ENCODE measurements around the gene CLEC2D.
A peak's percentile ranks its signal among the peaks of the same experiment; 100 is the strongest.
"Not testable (repeated sequence)": the region's sequence is repeated elsewhere in the genome, so short reads cannot be mapped to it uniquely, and the experiment has no call there.

The CLEC2D gene

GRCh38 chr12:9669534-9669933 is at the start of gene CLEC2D:
TSS of gene CLEC2D (plus strand) at chr12:9669713. CDS start at chr12:9669735, 22 bp downstream.
- no peak for DNase-seq

- DNase-seq = no peak
Observed at GRCh38 chr12:9625019-9625418, 44.5 kb upstream of the CLEC2D start.

GRCh38 chr12:9626291-9626690 is 43.2 kb upstream of the CLEC2D start:
- DNase-seq = no peak

- no peak for DNase-seq
Observed at GRCh38 chr12:9626821-9627220, 42.7 kb upstream of the CLEC2D start.

GRCh38 chr12:9632766-9633165 is 36.7 kb upstream of the CLEC2D start:
- no peak for DNase-seq

- peak in 1 of 14 donors; percentile 22 for DNase-seq
Observed at GRCh38 chr12:9634177-9634803, 35.2 kb upstream of the CLEC2D start.

- DNase-seq = no peak
Observed at GRCh38 chr12:9634969-9635754, 34.4 kb upstream of the CLEC2D start.

- DNase-seq = no peak
Observed at GRCh38 chr12:9636150-9636850, 33.2 kb upstream of the CLEC2D start.

GRCh38 chr12:9636851-9637206 is 32.7 kb upstream of the CLEC2D start:
- DNase-seq = no peak

GRCh38 chr12:9640024-9640423 is 29.5 kb upstream of the CLEC2D start:
- no peak for DNase-seq

GRCh38 chr12:9642606-9643265 is 26.8 kb upstream of the CLEC2D start:
- no peak for DNase-seq

GRCh38 chr12:9643266-9643660 is 26.2 kb upstream of the CLEC2D start:
- DNase-seq = no peak

GRCh38 chr12:9644985-9645551 is 24.4 kb upstream of the CLEC2D start:
- not testable (repeated sequence) for DNase-seq

GRCh38 chr12:9646794-9647781 is 22.4 kb upstream of the CLEC2D start:
- DNase-seq = no peak

GRCh38 chr12:9647825-9648700 is 21.4 kb upstream of the CLEC2D start:
- DNase-seq = peak in 11 of 14 donors; percentile 31 to 83 (median 61)

- DNase-seq = no peak
Observed at GRCh38 chr12:9648701-9649531, 20.6 kb upstream of the CLEC2D start.

- peak in 2 of 14 donors; percentile 6 for DNase-seq
Observed at GRCh38 chr12:9649532-9649940, 20.0 kb upstream of the CLEC2D start.

GRCh38 chr12:9650151-9650576 is 19.3 kb upstream of the CLEC2D start:
- no peak for DNase-seq

- peak in 1 of 14 donors; percentile 2 for DNase-seq
Observed at GRCh38 chr12:9651265-9651729, 18.2 kb upstream of the CLEC2D start.
